ENCODE data around the gene ZNF385B. TPM values are rescaled to one million over a fixed set of nuclear protein-coding genes. Genes with fewer than 3 reads are reported as not detected.

The ZNF385B gene
- total RNA-seq, 4 donors from 2014 or later: 1.6 to 7.4 (median 3.9) TPM; not detected in 1

DNA sequence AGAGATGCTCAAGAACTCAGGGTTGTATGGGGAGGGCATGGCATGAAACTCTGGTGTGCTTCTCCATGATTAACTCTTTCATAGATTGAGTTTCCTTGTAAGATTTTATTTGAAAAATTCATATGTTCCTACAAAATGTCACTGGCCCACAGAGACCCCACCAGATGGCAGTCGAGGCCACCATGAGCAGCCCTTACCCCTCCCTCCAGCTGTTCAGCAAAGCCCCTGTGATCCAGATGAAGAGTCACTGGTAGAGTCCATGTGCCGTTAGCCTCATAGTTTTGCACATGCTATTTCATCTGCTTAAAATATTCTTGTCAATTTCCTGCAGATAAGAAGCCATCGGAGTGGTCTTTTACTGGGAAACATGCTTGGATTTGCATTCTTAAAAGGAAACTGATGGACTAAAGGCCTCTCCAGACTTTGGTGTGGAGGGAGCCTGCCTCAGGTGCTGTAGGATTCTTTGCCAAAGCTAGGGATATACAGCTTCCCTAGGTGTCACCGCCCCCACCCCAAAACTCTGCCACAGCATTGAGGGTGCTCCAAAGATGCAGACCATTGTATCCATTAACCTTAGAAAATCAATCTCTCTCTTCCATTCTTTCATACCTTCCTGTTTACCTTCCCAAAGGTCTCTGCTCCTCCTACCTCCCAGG, 18.8 kb downstream of the ZNF385B start:
- TF ChIP-seq, protein P1, sequence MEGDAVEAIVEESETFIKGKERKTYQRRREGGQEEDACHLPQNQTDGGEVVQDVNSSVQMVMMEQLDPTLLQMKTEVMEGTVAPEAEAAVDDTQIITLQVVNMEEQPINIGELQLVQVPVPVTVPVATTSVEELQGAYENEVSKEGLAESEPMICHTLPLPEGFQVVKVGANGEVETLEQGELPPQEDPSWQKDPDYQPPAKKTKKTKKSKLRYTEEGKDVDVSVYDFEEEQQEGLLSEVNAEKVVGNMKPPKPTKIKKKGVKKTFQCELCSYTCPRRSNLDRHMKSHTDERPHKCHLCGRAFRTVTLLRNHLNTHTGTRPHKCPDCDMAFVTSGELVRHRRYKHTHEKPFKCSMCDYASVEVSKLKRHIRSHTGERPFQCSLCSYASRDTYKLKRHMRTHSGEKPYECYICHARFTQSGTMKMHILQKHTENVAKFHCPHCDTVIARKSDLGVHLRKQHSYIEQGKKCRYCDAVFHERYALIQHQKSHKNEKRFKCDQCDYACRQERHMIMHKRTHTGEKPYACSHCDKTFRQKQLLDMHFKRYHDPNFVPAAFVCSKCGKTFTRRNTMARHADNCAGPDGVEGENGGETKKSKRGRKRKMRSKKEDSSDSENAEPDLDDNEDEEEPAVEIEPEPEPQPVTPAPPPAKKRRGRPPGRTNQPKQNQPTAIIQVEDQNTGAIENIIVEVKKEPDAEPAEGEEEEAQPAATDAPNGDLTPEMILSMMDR (IDR thresholded peaks at IDR 0.05): no peak
- TF ChIP-seq POLR2A (IDR thresholded peaks at IDR 0.05): no peak
- no peaks in the 10 kb centered on the region for H3K27me3 ChIP-seq
- no peaks in the 10 kb centered on the region for H3K36me3 ChIP-seq
- no peaks in the 10 kb centered on the region for H3K4me1 ChIP-seq
- H3K27ac ChIP-seq: no peak overlapping the region
- DNase-seq: no peak
- H3K4me3 ChIP-seq: no peak overlapping the region
- no peaks in the 10 kb centered on the region for H3K9me3 ChIP-seq

DNA sequence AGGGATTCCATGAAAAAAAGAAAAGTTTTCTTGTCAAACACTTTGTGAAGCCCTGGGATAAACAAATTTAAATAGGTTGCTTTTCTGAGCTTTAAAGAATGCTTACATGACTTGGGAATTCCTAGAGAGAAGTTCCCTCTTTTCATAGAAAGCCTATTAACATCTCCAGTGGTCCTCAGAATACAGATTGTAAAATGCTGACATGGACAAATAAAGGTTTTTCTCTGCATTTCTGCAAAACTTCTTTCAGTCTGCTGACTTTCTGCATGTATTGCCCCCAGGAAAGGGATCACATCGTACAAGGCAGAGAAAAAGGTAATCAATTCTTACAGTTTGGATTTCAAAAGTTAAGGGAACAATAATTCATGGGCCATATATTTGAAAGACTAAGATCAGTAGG, 20.6 kb downstream of the ZNF385B start:
- Histone ChIP-seq H3K4me1 (no peaks in the 10 kb centered on the region), H3K4me3 (no peak overlapping the region), H3K36me3 (no peaks in the 10 kb centered on the region), H3K27me3 (no peaks in the 10 kb centered on the region), H3K27ac (no peak overlapping the region), H3K9me3 (no peaks in the 10 kb centered on the region)
- TF ChIP-seq POLR2A (IDR thresholded peaks at IDR 0.05): no peak
- TF ChIP-seq, protein P1 (IDR thresholded peaks at IDR 0.05): no peak
- no peak for DNase-seq

DNA sequence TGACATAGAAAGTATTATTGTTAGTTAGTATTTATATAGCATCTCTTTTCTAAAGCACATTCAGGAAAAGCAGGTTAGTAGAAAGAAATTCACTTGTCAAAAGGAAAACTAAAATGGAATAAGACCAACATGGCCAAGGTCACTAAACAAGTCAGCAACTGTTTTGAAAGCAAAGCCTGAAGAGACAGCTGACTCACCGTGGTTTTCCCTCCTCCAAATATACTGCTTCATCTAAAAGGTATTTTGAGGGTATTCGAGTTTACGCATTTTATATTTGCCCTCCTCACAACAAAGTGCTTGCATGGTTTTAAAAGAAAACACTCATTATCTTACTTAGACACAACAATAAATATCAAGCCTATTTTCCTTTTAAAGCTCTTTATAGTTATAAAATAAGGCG, 24.0 kb downstream of the ZNF385B start:
- H3K27ac ChIP-seq: no peak overlapping the region
- no peaks in the 10 kb centered on the region for H3K4me1 ChIP-seq
- no peaks in the 10 kb centered on the region for H3K9me3 ChIP-seq
- DNase-seq: no peak
- H3K36me3 ChIP-seq: no peaks in the 10 kb centered on the region
- no peak for TF ChIP-seq POLR2A (IDR thresholded peaks at IDR 0.05)
- TF ChIP-seq, protein P1 (IDR thresholded peaks at IDR 0.05): no peak
- no peaks in the 10 kb centered on the region for H3K27me3 ChIP-seq
- H3K4me3 ChIP-seq: no peak overlapping the region

DNA sequence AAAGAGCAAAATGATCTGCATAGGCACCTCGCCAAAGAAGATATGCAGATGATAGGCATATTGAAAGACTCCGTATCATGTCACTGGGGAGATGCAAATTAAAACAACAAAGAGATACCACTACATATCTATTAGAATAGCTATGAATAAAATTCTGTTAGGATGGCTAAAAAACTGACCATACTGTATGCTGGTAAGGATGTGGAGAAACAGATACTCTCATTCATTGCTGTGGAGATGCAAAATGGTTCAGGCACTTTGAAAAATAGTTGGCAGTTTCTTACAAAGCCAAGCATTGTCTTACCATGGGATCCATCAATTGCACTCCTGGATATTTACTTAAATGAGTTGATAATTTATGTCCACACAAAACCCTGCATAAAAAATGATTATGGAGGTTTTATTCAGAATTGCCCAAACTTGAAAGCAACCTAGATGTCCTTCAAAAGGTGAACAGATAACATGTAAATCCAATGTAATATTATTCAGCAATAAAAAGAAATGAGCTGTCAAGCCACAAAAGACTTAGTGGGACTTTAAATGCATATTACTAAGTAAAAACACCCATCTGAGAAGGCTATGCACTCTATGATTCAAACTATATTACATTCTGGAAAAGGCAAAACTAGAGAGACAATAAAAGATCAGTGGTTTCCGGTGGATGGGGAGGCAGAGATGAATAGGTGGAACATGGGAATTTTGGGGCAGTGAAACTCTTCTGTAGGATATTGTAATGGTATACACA, 31.2 kb downstream of the ZNF385B start:
- Histone ChIP-seq H3K4me3 (no peak overlapping the region), H3K4me1 (no peaks in the 10 kb centered on the region), H3K9me3 (no peaks in the 10 kb centered on the region), H3K27me3 (no peaks in the 10 kb centered on the region), H3K36me3 (no peaks in the 10 kb centered on the region), H3K27ac (no peak overlapping the region)
- TF ChIP-seq POLR2A (IDR thresholded peaks at IDR 0.05): no peak
- TF ChIP-seq, protein P1 (IDR thresholded peaks at IDR 0.05): no peak
- DNase-seq: no peak

DNA sequence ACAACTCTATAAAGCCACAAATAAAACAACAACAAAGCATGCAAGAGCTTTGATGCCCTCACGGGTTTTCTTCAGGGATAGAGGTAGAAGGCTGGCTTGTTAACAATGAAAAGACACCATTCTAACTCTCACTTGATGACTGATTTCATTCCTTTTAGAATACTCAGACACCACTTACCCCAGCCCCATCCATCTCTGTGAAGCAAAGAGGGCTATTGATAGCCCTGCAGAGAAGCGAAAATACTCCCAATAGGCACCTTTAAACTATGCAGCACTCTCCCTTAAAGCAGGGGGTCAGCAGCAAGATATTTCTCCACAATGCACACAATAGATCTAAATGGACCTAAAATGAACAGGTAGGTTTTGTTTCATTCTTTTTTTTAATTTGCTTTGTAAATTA, 35.1 kb downstream of the ZNF385B start:
- no peak for TF ChIP-seq POLR2A (IDR thresholded peaks at IDR 0.05)
- TF ChIP-seq, protein P1 (IDR thresholded peaks at IDR 0.05): no peak
- Histone ChIP-seq H3K4me1 (no peaks in the 10 kb centered on the region), H3K9me3 (no peaks in the 10 kb centered on the region), H3K36me3 (no peaks in the 10 kb centered on the region), H3K27ac (no peak overlapping the region), H3K4me3 (no peak overlapping the region), H3K27me3 (no peaks in the 10 kb centered on the region)
- no peak for DNase-seq

Measured in Peyer's patch (tissue), 4 donors.